Cardiac muscle cell (in vitro differentiated cells and primary cell): ENCODE measurements around the gene ITGBL1. TPM values are rescaled to one million over a fixed set of nuclear protein-coding genes. Genes with fewer than 3 reads are reported as not detected.

Source experiments
- DNase-seq, 2 donors: peaks; one replicate each; pipeline versions ENCODE4 v3.0.0 to v3.0.0-alpha.2; 2010 to 2017; ENCODE audit warnings: low read depth in 1 of 2, low spot score in 1 of 2
- H3K27ac ChIP-seq: fragments of 200-600 bp; sonication (generic); 2 replicates; pipeline ENCODE4 v1.5.1; 2016
- H3K27me3 ChIP-seq: fragments of 200-600 bp; sonication (generic); 2 replicates; pipeline ENCODE4 v1.6.0; 2016; ENCODE audit warnings: control low read depth
- H3K36me3 ChIP-seq: fragments of 200-600 bp; sonication (generic); 2 replicates; pipeline ENCODE4 v1.5.1; 2016; ENCODE audit warnings: control low read depth
- H3K4me1 ChIP-seq: fragments of 200-600 bp; sonication (generic); 2 replicates; pipeline ENCODE4 v1.8.1; 2017; ENCODE audit warnings: low read depth, mild to moderate bottlenecking, mixed run types
- H3K4me3 ChIP-seq: fragments of 200-600 bp; sonication (generic); 2 replicates; pipeline ENCODE4 v1.5.1; 2016; ENCODE audit warnings: mild to moderate bottlenecking
- H3K9me3 ChIP-seq: fragments of 200-600 bp; sonication (generic); 2 replicates; pipeline ENCODE4 v1.5.1; 2017; ENCODE audit warnings: low read depth, mild to moderate bottlenecking, control low read depth
- polyA plus RNA-seq: library from polyadenylated mRNA; unstranded; fragments of >200 nt; fragmentation: Nextera tagmentation; extraction: Ambion mirVana; gene quantifications from 2 replicates; pipeline ENCODE4 v1.2.1, GENCODE V29; 2016
- total RNA-seq: library from RNA; depleted of rRNA; stranded (reverse); fragments of >200 nt; gene quantifications from 2 replicates; pipeline ENCODE4 v1.2.3, GENCODE V29; 2016
- TF ChIP-seq, protein P1 (sequence below): IDR thresholded peaks from 2 replicates; pipeline ENCODE4 v1.5.1; 2012; ENCODE audit warnings: low read depth, mild to moderate bottlenecking, low read length

ITGBL1 gene
- total and polyA plus RNA-seq, 2 experiments from 2014 or later: not detected

DNA sequence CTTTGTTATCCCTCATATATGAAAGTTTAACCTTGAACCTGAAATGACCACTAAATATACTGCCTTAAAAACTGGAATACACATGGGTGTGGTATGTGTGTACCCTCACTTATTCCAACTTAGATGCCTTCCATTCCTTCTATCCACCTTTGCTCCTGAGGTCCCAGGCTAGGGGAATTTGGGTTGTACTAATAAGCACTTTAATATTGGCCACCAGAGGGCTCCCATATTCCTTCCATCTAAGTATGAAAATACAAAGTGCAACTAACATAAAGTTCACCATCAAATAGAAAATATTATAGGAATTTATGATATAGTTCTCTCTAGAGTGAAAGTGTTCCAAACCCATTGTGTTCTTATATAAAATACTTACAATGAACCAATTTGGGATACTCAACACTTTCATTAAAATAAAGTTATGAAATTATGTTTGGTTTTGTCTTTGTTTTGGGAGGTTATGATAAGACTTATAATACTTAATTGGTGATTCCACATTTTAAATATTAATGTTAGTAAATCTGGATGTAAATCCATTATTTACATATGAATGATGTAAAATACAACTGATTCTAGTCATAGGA is 62.3 kb downstream of the ITGBL1 start:
- no peaks in the 10 kb centered on the region for H3K36me3 ChIP-seq
- H3K27ac ChIP-seq: no peak overlapping the region
- no peak overlapping the region for H3K4me3 ChIP-seq
- H3K4me1 ChIP-seq: no peaks in the 10 kb centered on the region
- TF ChIP-seq, protein P1, sequence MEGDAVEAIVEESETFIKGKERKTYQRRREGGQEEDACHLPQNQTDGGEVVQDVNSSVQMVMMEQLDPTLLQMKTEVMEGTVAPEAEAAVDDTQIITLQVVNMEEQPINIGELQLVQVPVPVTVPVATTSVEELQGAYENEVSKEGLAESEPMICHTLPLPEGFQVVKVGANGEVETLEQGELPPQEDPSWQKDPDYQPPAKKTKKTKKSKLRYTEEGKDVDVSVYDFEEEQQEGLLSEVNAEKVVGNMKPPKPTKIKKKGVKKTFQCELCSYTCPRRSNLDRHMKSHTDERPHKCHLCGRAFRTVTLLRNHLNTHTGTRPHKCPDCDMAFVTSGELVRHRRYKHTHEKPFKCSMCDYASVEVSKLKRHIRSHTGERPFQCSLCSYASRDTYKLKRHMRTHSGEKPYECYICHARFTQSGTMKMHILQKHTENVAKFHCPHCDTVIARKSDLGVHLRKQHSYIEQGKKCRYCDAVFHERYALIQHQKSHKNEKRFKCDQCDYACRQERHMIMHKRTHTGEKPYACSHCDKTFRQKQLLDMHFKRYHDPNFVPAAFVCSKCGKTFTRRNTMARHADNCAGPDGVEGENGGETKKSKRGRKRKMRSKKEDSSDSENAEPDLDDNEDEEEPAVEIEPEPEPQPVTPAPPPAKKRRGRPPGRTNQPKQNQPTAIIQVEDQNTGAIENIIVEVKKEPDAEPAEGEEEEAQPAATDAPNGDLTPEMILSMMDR: peak; percentile 62
- peak; percentile 64 to 68 for DNase-seq
- no peaks in the 10 kb centered on the region for H3K9me3 ChIP-seq
- no peaks in the 10 kb centered on the region for H3K27me3 ChIP-seq

DNA sequence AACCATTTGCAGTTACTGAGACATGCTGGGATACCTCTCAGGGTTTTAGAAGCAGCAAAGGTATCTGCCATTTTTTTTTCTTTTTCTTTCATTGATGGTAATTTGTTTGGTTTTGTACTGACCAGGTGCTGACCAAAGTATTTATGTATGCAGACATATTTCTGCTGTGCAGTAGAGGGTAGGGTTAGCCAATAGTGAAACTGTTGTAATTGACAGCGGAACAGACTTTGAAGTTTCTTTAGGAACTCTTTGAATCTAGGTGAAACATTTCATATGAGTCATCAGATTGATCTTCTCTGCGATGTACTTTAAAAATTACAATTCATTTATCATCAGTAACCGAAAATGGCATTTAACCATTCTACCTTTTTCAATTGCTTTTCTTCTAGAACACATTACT is 63.0 kb downstream of the ITGBL1 start:
- no peak for DNase-seq
- Histone ChIP-seq H3K27me3 (no peaks in the 10 kb centered on the region), H3K36me3 (no peaks in the 10 kb centered on the region), H3K27ac (no peak overlapping the region), H3K9me3 (no peaks in the 10 kb centered on the region), H3K4me1 (no peaks in the 10 kb centered on the region), H3K4me3 (no peak overlapping the region)
- TF ChIP-seq, protein P1: no peak

DNA sequence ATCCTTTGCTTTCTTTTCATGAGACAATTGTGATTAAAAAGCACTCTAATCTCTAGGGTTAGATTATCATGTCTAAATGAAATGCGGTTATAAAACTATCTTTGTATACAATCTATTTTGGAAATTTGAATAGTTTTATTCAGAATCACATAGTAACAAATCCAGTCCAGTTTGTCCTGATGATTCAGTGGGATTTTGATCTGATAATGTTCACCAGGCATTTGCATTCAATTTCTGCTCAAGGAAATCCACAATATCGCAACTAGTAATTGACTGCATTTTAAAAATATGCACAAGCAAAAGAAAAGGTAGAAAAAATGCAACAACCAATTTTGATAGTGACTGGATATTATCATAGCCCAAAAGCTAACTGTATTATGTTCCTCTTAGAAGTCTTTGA is 63.8 kb downstream of the ITGBL1 start:
- H3K4me1 ChIP-seq: no peaks in the 10 kb centered on the region
- H3K4me3 ChIP-seq: no peak overlapping the region
- DNase-seq: no peak
- H3K9me3 ChIP-seq: no peaks in the 10 kb centered on the region
- H3K36me3 ChIP-seq: no peaks in the 10 kb centered on the region
- no peak overlapping the region for H3K27ac ChIP-seq
- TF ChIP-seq, protein P1: no peak
- H3K27me3 ChIP-seq: no peaks in the 10 kb centered on the region

DNA sequence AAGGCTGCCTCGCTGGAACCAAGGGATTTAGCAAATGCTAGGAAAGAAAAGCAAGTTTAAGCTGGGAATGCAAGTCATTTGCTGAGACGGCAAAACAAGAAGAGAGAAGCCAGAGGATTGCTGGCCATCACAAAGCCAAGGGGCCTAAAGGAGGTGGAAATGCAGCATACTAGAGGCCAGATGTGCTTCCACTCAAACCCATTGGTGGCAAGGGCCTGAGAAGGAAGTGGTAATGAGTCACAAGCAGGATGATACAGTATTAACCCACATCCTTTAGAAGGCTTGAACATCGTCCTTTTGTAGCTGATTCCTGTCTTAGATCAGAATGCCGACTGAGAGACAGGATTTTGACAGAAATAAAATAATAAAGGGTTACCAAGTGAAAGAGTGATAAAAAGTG is 68.2 kb downstream of the ITGBL1 start:
- H3K9me3 ChIP-seq: no peaks in the 10 kb centered on the region
- TF ChIP-seq, protein P1: no peak
- peak in 1 of 2 donors; percentile 50 for DNase-seq
- H3K4me3 ChIP-seq: no peak overlapping the region
- H3K36me3 ChIP-seq: no peaks in the 10 kb centered on the region
- no peak overlapping the region for H3K27ac ChIP-seq
- H3K4me1 ChIP-seq: no peaks in the 10 kb centered on the region
- H3K27me3 ChIP-seq: no peaks in the 10 kb centered on the region

DNA sequence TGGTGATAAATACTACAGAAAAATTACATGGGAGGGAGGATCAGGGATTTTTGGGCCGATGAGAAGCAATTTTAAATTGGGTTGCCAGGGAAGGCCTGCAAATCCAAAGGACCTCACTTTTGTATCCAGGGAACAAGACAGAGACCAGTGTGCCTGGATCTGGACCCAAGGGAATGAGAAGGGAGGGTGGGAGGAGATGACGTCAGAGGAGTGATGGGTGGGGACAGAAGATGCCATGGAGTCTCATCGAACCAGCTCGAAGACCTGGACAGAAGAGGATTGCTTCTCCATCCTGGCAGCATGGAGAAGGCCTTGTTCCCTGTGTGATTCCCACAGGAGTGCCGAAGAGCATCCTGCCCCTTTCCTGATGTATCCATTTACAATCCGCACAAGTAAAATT is 68.9 kb downstream of the ITGBL1 start:
- Histone ChIP-seq H3K9me3 (no peaks in the 10 kb centered on the region), H3K36me3 (no peaks in the 10 kb centered on the region), H3K4me3 (no peak overlapping the region), H3K27ac (no peak overlapping the region), H3K4me1 (no peaks in the 10 kb centered on the region), H3K27me3 (no peaks in the 10 kb centered on the region)
- TF ChIP-seq, protein P1: no peak
- no peak for DNase-seq
